B cell (primary cell): Measurements from ENCODE around the gene MKRN3.

Experiments
- EZH2 ChIP-seq: IDR thresholded peaks from 2 replicates; pipeline ENCODE4 v1.6.1; 2012; ENCODE audit warnings: borderline replicate concordance, low read depth, mild to moderate bottlenecking, moderate library complexity, low read length; ENCODE audit not compliant: insufficient read depth, poor library complexity, severe bottlenecking
- TF ChIP-seq, protein P1 (sequence below): fragments of 200-600 bp; IDR thresholded peaks from one replicate; pipeline ENCODE4 v1.8.0; 2022; ENCODE audit warnings: antibody characterized with exemption, mild to moderate bottlenecking

DNA sequence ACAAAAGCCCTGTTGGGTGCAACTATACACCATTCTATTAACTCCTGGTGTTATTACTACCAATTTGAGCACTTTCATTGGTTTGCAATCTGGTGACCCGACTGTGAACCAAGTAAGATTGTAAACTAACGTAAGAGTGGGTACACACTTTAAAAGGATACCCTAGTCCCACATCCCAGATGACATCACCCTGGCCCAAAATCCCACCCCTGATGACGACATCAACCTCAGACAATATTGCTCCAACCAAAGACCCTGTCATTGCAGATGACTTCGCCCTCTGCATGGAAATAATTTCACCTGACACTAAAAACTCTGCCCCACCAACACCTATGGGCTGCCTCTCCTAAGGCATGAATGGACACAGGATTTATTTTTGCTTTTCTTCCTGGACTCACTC is 25.6 kb upstream of the MKRN3 start:
- TF ChIP-seq, protein P1, sequence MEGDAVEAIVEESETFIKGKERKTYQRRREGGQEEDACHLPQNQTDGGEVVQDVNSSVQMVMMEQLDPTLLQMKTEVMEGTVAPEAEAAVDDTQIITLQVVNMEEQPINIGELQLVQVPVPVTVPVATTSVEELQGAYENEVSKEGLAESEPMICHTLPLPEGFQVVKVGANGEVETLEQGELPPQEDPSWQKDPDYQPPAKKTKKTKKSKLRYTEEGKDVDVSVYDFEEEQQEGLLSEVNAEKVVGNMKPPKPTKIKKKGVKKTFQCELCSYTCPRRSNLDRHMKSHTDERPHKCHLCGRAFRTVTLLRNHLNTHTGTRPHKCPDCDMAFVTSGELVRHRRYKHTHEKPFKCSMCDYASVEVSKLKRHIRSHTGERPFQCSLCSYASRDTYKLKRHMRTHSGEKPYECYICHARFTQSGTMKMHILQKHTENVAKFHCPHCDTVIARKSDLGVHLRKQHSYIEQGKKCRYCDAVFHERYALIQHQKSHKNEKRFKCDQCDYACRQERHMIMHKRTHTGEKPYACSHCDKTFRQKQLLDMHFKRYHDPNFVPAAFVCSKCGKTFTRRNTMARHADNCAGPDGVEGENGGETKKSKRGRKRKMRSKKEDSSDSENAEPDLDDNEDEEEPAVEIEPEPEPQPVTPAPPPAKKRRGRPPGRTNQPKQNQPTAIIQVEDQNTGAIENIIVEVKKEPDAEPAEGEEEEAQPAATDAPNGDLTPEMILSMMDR: no peak
- TF ChIP-seq EZH2: no peak
